Measurements from ENCODE around the gene FLYWCH1.

- TF ChIP-seq CTCF (IDR thresholded peaks at IDR 0.05; ENCODE audit: borderline replicate concordance, extremely low read depth, low read length, poor library complexity, severe bottlenecking) (no peak), EZH2 (IDR thresholded peaks at IDR 0.05; ENCODE audit: borderline replicate concordance, low read depth, low read length, severe bottlenecking) (no peak)
Observed at GRCh38 chr16:2970563-2970962, 58.8 kb downstream of the FLYWCH1 start.

All from DND-41 (cell line).